Measurements from ENCODE around the gene FGF9.

Gene FGF9

DNA sequence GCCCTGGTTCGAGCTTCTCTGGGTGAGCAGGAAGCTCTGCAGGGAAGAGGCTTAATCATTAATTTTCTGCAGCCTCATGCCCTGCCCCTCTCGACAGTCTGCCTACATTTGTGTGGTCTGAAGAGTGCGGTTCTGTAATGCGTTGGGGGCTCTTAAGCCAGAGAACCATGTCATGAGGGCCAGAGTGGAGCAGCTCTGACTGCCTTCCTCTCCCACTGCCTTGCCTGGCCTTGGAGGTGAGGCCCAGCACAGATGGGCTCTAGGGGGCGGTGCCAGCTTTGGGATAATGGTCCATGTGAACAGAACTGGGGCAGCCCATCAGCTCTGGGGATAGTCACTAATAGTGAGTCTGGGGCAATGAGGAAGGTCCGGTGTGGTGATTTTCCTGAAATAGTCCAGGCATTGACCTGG, 5.7 kb downstream of the FGF9 start:
- DNase-seq (ENCODE audit: low read depth), result peak; percentile 39
- TF ChIP-seq POLR2A (IDR thresholded peaks at IDR 0.05; ENCODE audit: extremely low read depth, insufficient read length) (no peak), MYC (IDR thresholded peaks at IDR 0.05; ENCODE audit: low read depth, low read length) (no peak)
- TF ChIP-seq, protein P1, sequence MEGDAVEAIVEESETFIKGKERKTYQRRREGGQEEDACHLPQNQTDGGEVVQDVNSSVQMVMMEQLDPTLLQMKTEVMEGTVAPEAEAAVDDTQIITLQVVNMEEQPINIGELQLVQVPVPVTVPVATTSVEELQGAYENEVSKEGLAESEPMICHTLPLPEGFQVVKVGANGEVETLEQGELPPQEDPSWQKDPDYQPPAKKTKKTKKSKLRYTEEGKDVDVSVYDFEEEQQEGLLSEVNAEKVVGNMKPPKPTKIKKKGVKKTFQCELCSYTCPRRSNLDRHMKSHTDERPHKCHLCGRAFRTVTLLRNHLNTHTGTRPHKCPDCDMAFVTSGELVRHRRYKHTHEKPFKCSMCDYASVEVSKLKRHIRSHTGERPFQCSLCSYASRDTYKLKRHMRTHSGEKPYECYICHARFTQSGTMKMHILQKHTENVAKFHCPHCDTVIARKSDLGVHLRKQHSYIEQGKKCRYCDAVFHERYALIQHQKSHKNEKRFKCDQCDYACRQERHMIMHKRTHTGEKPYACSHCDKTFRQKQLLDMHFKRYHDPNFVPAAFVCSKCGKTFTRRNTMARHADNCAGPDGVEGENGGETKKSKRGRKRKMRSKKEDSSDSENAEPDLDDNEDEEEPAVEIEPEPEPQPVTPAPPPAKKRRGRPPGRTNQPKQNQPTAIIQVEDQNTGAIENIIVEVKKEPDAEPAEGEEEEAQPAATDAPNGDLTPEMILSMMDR (IDR thresholded peaks at IDR 0.05; ENCODE audit: low read depth, low read length), result peak; percentile 25
- TF ChIP-seq, protein P2, sequence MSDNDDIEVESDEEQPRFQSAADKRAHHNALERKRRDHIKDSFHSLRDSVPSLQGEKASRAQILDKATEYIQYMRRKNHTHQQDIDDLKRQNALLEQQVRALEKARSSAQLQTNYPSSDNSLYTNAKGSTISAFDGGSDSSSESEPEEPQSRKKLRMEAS (IDR thresholded peaks at IDR 0.05; ENCODE audit: low read depth, low read length), result no peak
- no peak overlapping the region for H3K4me3 ChIP-seq (ENCODE audit: low read depth, low read length)

DNA sequence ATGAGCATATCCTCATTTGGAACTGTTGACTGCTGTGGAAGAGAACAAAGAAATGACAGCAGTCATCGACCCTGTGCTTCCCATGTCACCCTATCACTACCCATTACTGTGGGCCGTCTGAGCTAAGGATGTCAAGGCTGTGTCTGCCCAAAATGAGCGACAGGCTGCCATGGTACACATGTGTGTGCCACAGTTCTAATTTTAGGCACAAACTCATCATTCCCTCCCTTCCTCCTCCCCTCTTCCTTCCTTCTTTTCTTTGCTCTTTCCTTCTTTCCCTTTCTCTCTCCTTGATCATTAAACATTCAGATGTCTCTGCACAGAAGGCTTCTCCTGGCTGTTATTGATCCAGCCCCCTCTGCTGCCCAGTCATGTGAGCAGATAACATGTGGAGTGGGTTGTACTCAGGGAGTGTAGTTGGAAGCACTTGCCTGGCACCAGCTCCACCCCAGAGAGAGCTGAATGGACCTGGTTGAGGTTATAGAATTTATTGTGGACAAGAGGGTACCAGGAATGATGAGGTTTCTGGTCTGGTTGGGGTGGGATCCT, 6.3 kb downstream of the FGF9 start:
- DNase-seq (ENCODE audit: low read depth), result no peak
- TF ChIP-seq MYC (IDR thresholded peaks at IDR 0.05; ENCODE audit: low read depth, low read length), result no peak
- TF ChIP-seq, protein P2 (IDR thresholded peaks at IDR 0.05; ENCODE audit: low read depth, low read length), result no peak
- TF ChIP-seq POLR2A (IDR thresholded peaks at IDR 0.05; ENCODE audit: extremely low read depth, insufficient read length), result no peak
- TF ChIP-seq, protein P1 (IDR thresholded peaks at IDR 0.05; ENCODE audit: low read depth, low read length), result no peak
- H3K4me3 ChIP-seq (ENCODE audit: low read depth, low read length), result no peak overlapping the region

DNA sequence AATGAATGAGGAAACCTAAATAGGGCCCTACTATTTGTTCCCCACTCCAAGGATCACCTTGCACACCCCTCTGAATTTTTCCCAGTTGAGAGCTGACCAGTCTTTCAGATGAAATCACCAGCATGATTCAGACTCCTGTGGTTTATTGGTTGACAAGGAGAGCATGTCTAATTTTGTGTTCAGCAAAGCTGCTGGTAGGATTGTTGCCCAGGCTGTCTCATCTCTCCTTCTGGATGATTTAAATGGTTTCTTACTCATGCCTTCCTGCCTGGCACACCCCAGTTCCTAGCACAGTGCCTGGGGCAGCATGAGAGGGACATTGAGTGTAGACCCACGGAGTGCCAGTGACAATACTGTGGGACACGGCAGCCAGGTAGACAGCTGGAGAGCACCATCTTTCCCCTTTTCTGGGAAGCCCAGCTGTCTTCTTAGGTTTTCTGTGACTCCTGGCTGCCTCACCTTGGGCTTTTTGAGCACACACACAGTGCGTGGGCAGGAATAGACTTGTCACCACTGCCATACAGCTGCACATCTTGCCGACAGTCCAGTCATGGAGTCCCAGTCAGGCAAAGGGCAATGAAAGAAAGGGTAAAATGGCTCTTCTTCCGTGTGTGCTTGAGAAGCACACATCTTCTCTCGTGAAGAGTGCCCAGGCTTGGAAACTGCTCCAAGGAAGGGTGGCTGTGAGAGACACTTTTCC, 12.3 kb downstream of the FGF9 start:
- H3K4me3 ChIP-seq (ENCODE audit: low read depth, low read length), result no peak overlapping the region
- DNase-seq (ENCODE audit: low read depth), result no peak
- TF ChIP-seq, protein P1 (IDR thresholded peaks at IDR 0.05; ENCODE audit: low read depth, low read length), result no peak

DNA sequence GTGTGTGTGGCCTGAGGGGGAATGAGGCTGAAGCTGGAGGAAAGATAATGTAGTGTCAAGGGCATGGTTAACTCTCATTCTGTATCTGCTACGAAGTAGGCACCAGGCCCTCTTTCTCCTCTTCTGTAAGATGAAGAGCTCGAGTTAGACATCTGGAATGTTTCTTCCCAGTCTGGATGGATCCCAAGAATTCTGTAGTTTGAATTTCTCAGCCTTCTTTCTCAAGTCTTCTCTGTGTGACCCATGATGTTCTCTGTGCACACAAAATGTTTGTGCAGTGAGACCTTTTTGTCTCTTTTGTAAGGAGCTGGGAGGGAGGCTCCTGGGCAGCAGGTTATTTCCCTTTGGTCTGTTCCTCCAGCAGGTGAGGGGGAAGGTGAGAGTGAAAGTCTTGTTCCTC, 13.7 kb downstream of the FGF9 start:
- DNase-seq (ENCODE audit: low read depth), result no peak
- TF ChIP-seq MYC (IDR thresholded peaks at IDR 0.05; ENCODE audit: low read depth, low read length), result no peak
- no peak overlapping the region for H3K4me3 ChIP-seq (ENCODE audit: low read depth, low read length)

DNA sequence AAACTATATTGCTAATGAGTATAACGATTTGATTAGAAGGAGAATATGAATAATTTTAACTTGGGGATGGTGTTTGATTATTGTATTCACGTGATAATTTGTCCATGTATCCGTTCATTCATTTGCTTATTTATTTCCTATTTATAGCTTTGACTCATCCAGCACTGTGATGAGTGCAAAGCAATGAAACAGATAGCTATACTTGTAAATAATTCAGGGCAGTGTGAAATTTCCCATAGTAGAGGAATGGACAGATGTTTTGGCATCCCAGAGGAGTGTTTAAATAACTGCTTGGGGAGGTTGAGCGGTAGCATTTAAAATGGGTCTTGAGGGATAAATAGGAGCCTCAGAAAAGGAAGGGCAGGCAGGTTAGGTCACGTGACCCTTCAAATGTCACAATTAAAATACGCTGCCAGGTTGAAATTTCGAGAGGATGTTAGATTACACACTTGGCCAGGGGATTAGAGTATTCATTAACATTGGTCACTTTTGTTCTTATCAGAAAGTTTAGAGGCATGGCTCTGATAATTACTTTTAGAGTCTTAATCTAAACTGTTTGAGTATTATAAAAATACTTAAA, 14.7 kb downstream of the FGF9 start:
- no peak overlapping the region for H3K4me3 ChIP-seq (ENCODE audit: low read depth, low read length)
- no peak for DNase-seq (ENCODE audit: low read depth)
- TF ChIP-seq, protein P2 (IDR thresholded peaks at IDR 0.05; ENCODE audit: low read depth, low read length), result no peak
- TF ChIP-seq, protein P1 (IDR thresholded peaks at IDR 0.05; ENCODE audit: low read depth, low read length), result no peak
- TF ChIP-seq MYC (IDR thresholded peaks at IDR 0.05; ENCODE audit: low read depth, low read length) (no peak), POLR2A (IDR thresholded peaks at IDR 0.05; ENCODE audit: extremely low read depth, insufficient read length) (no peak)

DNA sequence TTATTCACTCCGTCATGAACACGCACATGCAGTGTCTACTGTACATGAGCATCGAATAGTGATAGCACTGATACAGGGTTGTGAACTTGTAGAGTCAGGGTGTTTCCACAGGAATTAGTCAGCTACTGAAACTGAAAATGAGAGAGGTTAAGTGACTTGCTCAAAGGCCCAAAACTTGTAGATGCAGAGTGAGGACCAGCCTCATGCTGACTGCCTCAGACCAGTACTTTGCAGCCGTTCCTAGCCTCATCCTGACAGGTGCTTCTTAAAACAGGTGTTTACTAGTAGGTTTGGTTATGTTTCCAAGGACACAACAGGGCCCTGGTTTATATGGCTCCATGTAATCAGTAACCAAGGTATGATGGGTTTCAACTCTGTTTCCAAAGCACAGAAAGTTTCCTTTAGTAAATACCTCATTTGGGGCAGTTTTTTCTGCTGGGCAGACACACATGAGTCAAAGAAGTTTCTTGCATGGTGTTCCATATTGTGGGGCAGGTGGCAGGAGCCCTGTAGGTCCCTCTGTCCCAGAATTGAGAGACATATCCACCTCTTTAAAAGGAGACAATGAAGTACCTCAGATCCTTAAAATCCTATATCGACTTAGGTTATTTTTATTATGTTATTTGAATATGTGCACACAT, 16.0 kb downstream of the FGF9 start:
- DNase-seq (ENCODE audit: low read depth), result no peak
- TF ChIP-seq, protein P2 (IDR thresholded peaks at IDR 0.05; ENCODE audit: low read depth, low read length), result no peak
- no peak for TF ChIP-seq MYC (IDR thresholded peaks at IDR 0.05; ENCODE audit: low read depth, low read length)
- H3K4me3 ChIP-seq (ENCODE audit: low read depth, low read length), result no peak overlapping the region

Data from NB4 (cell line).